K562 (cell line): Measurements from ENCODE around the gene SIDT2. TPM values are rescaled to one million over a fixed set of nuclear protein-coding genes. Genes with fewer than 3 reads are reported as not detected.

ENCODE experiments used
- ARID1B ChIP-seq: fragments of 450-650 bp; IDR thresholded peaks from 2 replicates; pipeline ENCODE4 v1.6.1; 2016; ENCODE audit warnings: antibody characterized with exemption, mild to moderate bottlenecking, inconsistent platforms
- BRF2 ChIP-seq: IDR thresholded peaks from 3 replicates; pipeline ENCODE4 v1.6.1; 2011; ENCODE audit warnings: borderline replicate concordance, mild to moderate bottlenecking; ENCODE audit not compliant: insufficient read length, insufficient read depth
- ETS1 ChIP-seq: conservative IDR thresholded peaks from 2 replicates; pipeline ENCODE4 v1.6.1; 2011; ENCODE audit warnings: low read depth, mild to moderate bottlenecking, low read length; ENCODE audit not compliant: control insufficient read depth
- FOXK2 ChIP-seq, 2 experiments: fragments of 450-650 bp; IDR thresholded peaks in 1 of 2; conservative IDR thresholded peaks in 1 of 2; 2 replicates each; pipeline ENCODE4 v1.6.1; 2016; ENCODE audit warnings: low read depth in 2 of 2, mild to moderate bottlenecking in 1 of 2
- FOXM1 ChIP-seq, 2 experiments: fragments of 450-650 bp in 1 of 2; sonication (generic) in 1 of 2; formaldehyde crosslinking in 1 of 2; IDR thresholded peaks; 2 replicates each; pipeline versions ENCODE4 v1.6.1 to v1.9.0; 2017 to 2022; ENCODE audit warnings: low read depth in 2 of 2, mild to moderate bottlenecking in 2 of 2, missing genetic modification reagents in 1 of 2, moderate library complexity in 1 of 2
- HLTF ChIP-seq: fragments of 450-650 bp; IDR thresholded peaks from 2 replicates; pipeline ENCODE4 v1.6.1; 2016
- JUN ChIP-seq, 2 experiments: sonication (generic) in 1 of 2; formaldehyde crosslinking in 1 of 2; IDR thresholded peaks; 2 replicates each; pipeline versions ENCODE4 v1.6.1 to v1.8.0; 2012 to 2022; ENCODE audit warnings: borderline replicate concordance in 2 of 2, mild to moderate bottlenecking in 2 of 2, improper control_type of control experiment in 1 of 2, low read depth in 1 of 2, low read length in 1 of 2, missing genetic modification reagents in 1 of 2
- KDM1A ChIP-seq, 2 experiments: fragments of 450-650 bp; IDR thresholded peaks; 2 replicates each; pipeline ENCODE4 v1.6.1; 2016; ENCODE audit warnings: mild to moderate bottlenecking in 2 of 2
- MTF1 ChIP-seq: fragments of 250-450 bp; sonication (Bioruptor Pico); IDR thresholded peaks from 2 replicates; pipeline ENCODE4 v1.9.0; 2021; ENCODE audit warnings: moderate library complexity, mild to moderate bottlenecking, inconsistent platforms, borderline replicate concordance
- NCOA2 ChIP-seq, 2 experiments: fragments of 450-650 bp; IDR thresholded peaks; 2 replicates each; pipeline ENCODE4 v1.6.1; 2018; ENCODE audit warnings: mild to moderate bottlenecking in 2 of 2, moderate library complexity in 1 of 2; ENCODE audit not compliant: partially characterized antibody in 2 of 2
- SAFB ChIP-seq: fragments of 200-400 bp; formaldehyde crosslinking; IDR thresholded peaks from 2 replicates; pipeline ENCODE4 v1.6.1; 2017; ENCODE audit warnings: low read depth, low read length, borderline replicate concordance
- SP1 ChIP-seq: sonication (generic); formaldehyde crosslinking; IDR thresholded peaks from 2 replicates; pipeline ENCODE4 v1.8.1; 2022; ENCODE audit warnings: mild to moderate bottlenecking, missing genetic modification reagents
- SUPT5H ChIP-seq: fragments of 450-650 bp; IDR thresholded peaks from 2 replicates; pipeline ENCODE4 v1.6.1; 2016
- TBP ChIP-seq: optimal IDR thresholded peaks from 2 replicates; pipeline ENCODE3; 2011; ENCODE audit warnings: low read depth, low read length, improper control_type of control experiment
- ZBTB5 ChIP-seq: fragments of 450-650 bp; IDR thresholded peaks from 2 replicates; pipeline ENCODE4 v1.6.1; 2017; ENCODE audit warnings: antibody characterized with exemption
- ZHX1 ChIP-seq: fragments of 150-350 bp; conservative IDR thresholded peaks from 2 replicates; pipeline ENCODE4 v1.6.1; 2014; ENCODE audit warnings: low read length
- ZNF24 ChIP-seq: fragments of 450-650 bp; IDR thresholded peaks from 2 replicates; pipeline ENCODE4 v1.6.1; 2016
- ZNF76 ChIP-seq: fragments of 250-450 bp; sonication (Bioruptor Pico); IDR thresholded peaks from 2 replicates; pipeline ENCODE4 v1.4.0; 2020; ENCODE audit warnings: mild to moderate bottlenecking, moderate library complexity, borderline replicate concordance
- polyA plus RNA-seq, 8 experiments: library from polyadenylated mRNA; depleted of rRNA in 4 of 8; stranded (reverse) in 5 of 8; unstranded in 3 of 8; fragments of >200 nt; fragmentation: Nextera tagmentation in 2 of 8; fragmentation: Illumina TruSeq in 1 of 8; extraction: Ambion mirVana in 2 of 8; extraction: Trizol in 1 of 8; gene quantifications; 2 replicates each; pipeline versions ENCODE4 v1.2.1 to v1.2.3, GENCODE V29; 2011 to 2014; ENCODE audit warnings: inconsistent platforms in 1 of 8, missing spikeins in 1 of 8
- total RNA-seq, 7 experiments: library from RNA; depleted of rRNA in 6 of 7; stranded (reverse); fragments of >200 nt in 6 of 7; fragmentation: Illumina TruSeq in 2 of 7; extraction: Trizol in 2 of 7; gene quantifications; 2 replicates each; pipeline versions ENCODE4 v1.2.1 to v1.2.3, GENCODE V29; 2011 to 2021; ENCODE audit warnings: low replicate concordance in 1 of 7

SIDT2 gene
- total and polyA plus RNA-seq, 9 of the 15 experiments (the other 6 are each of a cell fraction or from before 2014, with no cell fraction given): 2.4 to 20.2 (median 6.5) TPM

GRCh38 chr11:117143871-117144476, 34.6 kb upstream of the SIDT2 start, which contains the start of gene PAFAH1B2 (continued):
- TF ChIP-seq KDM1A (IDR thresholded peaks at IDR 0.05) (peak in 1 of 2 experiments; percentile 14; a peak in 1 of 4 replicates), ZBTB5 (no peak), ZNF76 (CRISPR knock-in tag) (0 out of 2 replicates have a peak, but pooled peaks have one; percentile 9), SAFB (no peak), ARID1B (0 out of 2 replicates have a peak, but pooled peaks have one; percentile 21), SP1 (CRISPR knock-in tag) (peak; percentile 73), JUN (IDR thresholded peaks at IDR 0.05; ENCODE audit: borderline replicate concordance, low read depth, low read length) (peak; percentile 50; the same call in 1 of the 2 replicates), JUN (CRISPR knock-in tag; IDR thresholded peaks at IDR 0.05; ENCODE audit: borderline replicate concordance) (no peak), FOXK2 (conservative IDR thresholded peaks at IDR 0.05 in 1 of 2, IDR thresholded peaks at IDR 0.05 in 1 of 2; ENCODE audit: low read depth in 2 of 2) (peak in 1 of 2 experiments; percentile 34; a peak in 1 of 4 replicates), ZHX1 (0 out of 2 replicates have a peak, but pooled peaks have one; percentile 57), ZNF24 (no peak), MTF1 (CRISPR knock-in tag) (no peak), HLTF (0 out of 2 replicates have a peak, but pooled peaks have one; percentile 25), NCOA2 (IDR thresholded peaks at IDR 0.05; ENCODE audit: partially characterized antibody in 2 of 2) (no peak), BRF2 (no peak), TBP (peak; percentile 81), ETS1 (peak; percentile 61), SUPT5H (peak; percentile 94), FOXM1 (IDR thresholded peaks at IDR 0.05; ENCODE audit: low read depth) (no peak), FOXM1 (CRISPR knock-in tag; IDR thresholded peaks at IDR 0.05; ENCODE audit: low read depth) (0 out of 2 replicates have a peak, but pooled peaks have one; percentile 65)
